ENCODE data around the gene CCNG2. TPM values are rescaled to one million over a fixed set of nuclear protein-coding genes. Genes with fewer than 3 reads are reported as not detected.

Gene CCNG2
- total and polyA plus RNA-seq, 5 experiments from 2014 or later, result 10.2 to 38.1 (median 15.3) TPM

- POLR2A ChIA-PET, result no interaction called here
- no peaks in the 10 kb centered on the region for H3K9me3 Mint-ChIP-seq
- H3K27ac Mint-ChIP-seq, result no peak overlapping the region
- H3K36me3 Mint-ChIP-seq, result no peaks in the 10 kb centered on the region
- H3K4me1 Mint-ChIP-seq, result peaks cover 15 to 46% (median 24%) of the 10 kb centered on the region in 4 donors
- DNase-seq (no peak), ATAC-seq (no peak)
- peaks cover 0 to 1% (median 0%) of the 10 kb centered on the region in 5 donors for H3K27me3 Mint-ChIP-seq
- H3K4me3 Mint-ChIP-seq, result no peak overlapping the region
These were observed 40.4 kb downstream of the CCNG2 start for GRCh38 chr4:77197361-77197760.

GRCh38 chr4:77197831-77198230, 40.8 kb downstream of the CCNG2 start:
- H3K36me3 Mint-ChIP-seq, result no peaks in the 10 kb centered on the region
- POLR2A ChIA-PET, result no interaction called here
- no peak overlapping the region for H3K27ac Mint-ChIP-seq
- peaks cover 0 to 1% (median 0%) of the 10 kb centered on the region in 5 donors for H3K27me3 Mint-ChIP-seq
- peaks cover 15 to 50% (median 24%) of the 10 kb centered on the region in 4 donors for H3K4me1 Mint-ChIP-seq
- H3K9me3 Mint-ChIP-seq, result no peaks in the 10 kb centered on the region
- no peak overlapping the region for H3K4me3 Mint-ChIP-seq
- DNase-seq (no peak), ATAC-seq (no peak)

GRCh38 chr4:77199276-77199675, 42.3 kb downstream of the CCNG2 start:
- POLR2A ChIA-PET, result interaction anchor here (0.6 to 1.7 kb wide), 3 partner anchors 38 to 124 kb away, joined by 3 to 6 read pairs (median 4); partner anchors contain the start of gene CCNG2
- Mint-ChIP-seq H3K9me3 (no peaks in the 10 kb centered on the region), H3K4me1 (peaks cover 4 to 36% (median 11%) of the 10 kb centered on the region in 4 donors), H3K4me3 (no peak overlapping the region), H3K27ac (peak overlapping the region in 1 of 10 donors; percentile 4), H3K27me3 (peaks cover 0 to 1% (median 0%) of the 10 kb centered on the region in 5 donors), H3K36me3 (no peaks in the 10 kb centered on the region)
- DNase-seq (no peak), ATAC-seq (no peak)

GRCh38 chr4:77199701-77200100, 42.7 kb downstream of the CCNG2 start:
- no peaks in the 10 kb centered on the region for H3K36me3 Mint-ChIP-seq
- no peak overlapping the region for H3K27ac Mint-ChIP-seq
- H3K27me3 Mint-ChIP-seq, result peaks cover 0 to 1% (median 0%) of the 10 kb centered on the region in 5 donors
- POLR2A ChIA-PET, result interaction anchor here (0.6 to 1.7 kb wide), 3 partner anchors 39 to 125 kb away, joined by 3 to 6 read pairs (median 4); partner anchors contain the start of gene CCNG2
- H3K4me3 Mint-ChIP-seq, result no peak overlapping the region
- DNase-seq (no peak), ATAC-seq (no peak)
- H3K4me1 Mint-ChIP-seq, result peaks cover 4 to 32% (median 8%) of the 10 kb centered on the region in 4 donors
- no peaks in the 10 kb centered on the region for H3K9me3 Mint-ChIP-seq

- no peaks in the 10 kb centered on the region for H3K9me3 Mint-ChIP-seq
- H3K27ac Mint-ChIP-seq, result no peak overlapping the region
- no peak overlapping the region for H3K4me3 Mint-ChIP-seq
- ATAC-seq, result no peak
- H3K36me3 Mint-ChIP-seq, result no peaks in the 10 kb centered on the region
- H3K27me3 Mint-ChIP-seq, result peaks cover 0 to 10% (median 3%) of the 10 kb centered on the region in 5 donors
- POLR2A ChIA-PET, result no interaction called here
- H3K4me1 Mint-ChIP-seq, result peaks cover 4 to 23% (median 8%) of the 10 kb centered on the region in 4 donors
- DNase-seq, result no peak
These were observed 44.3 kb downstream of the CCNG2 start for GRCh38 chr4:77201343-77201742.

- Mint-ChIP-seq H3K9me3 (no peaks in the 10 kb centered on the region), H3K4me1 (peaks cover 4 to 18% (median 8%) of the 10 kb centered on the region in 4 donors), H3K36me3 (no peaks in the 10 kb centered on the region), H3K27ac (no peak overlapping the region), H3K4me3 (no peak overlapping the region), H3K27me3 (peaks cover 0 to 10% (median 3%) of the 10 kb centered on the region in 5 donors)
- POLR2A ChIA-PET, result no interaction called here
- DNase-seq (peak in 1 of 10 donors; percentile 4), ATAC-seq (no peak)
These were observed 44.9 kb downstream of the CCNG2 start for GRCh38 chr4:77201857-77202256.

- peaks cover 4 to 13% (median 8%) of the 10 kb centered on the region in 4 donors for H3K4me1 Mint-ChIP-seq
- peaks cover 0 to 10% (median 3%) of the 10 kb centered on the region in 5 donors for H3K27me3 Mint-ChIP-seq
- no peak overlapping the region for H3K27ac Mint-ChIP-seq
- no peak for ATAC-seq
- no peak overlapping the region for H3K4me3 Mint-ChIP-seq
- POLR2A ChIA-PET, result no interaction called here
- no peak for DNase-seq
- no peaks in the 10 kb centered on the region for H3K36me3 Mint-ChIP-seq
- H3K9me3 Mint-ChIP-seq, result no peaks in the 10 kb centered on the region
These were observed 45.5 kb downstream of the CCNG2 start for GRCh38 chr4:77202491-77202890.

- H3K27me3 Mint-ChIP-seq, result peaks cover 0 to 10% (median 3%) of the 10 kb centered on the region in 5 donors
- no peaks in the 10 kb centered on the region for H3K36me3 Mint-ChIP-seq
- H3K4me3 Mint-ChIP-seq, result no peak overlapping the region
- DNase-seq (peak; percentile 25 to 86 (median 68)), ATAC-seq (peak; percentile 79 to 91)
- no peaks in the 10 kb centered on the region for H3K9me3 Mint-ChIP-seq
- peak overlapping the region in 1 of 10 donors; percentile 7 for H3K27ac Mint-ChIP-seq
- POLR2A ChIA-PET, result interaction anchor here (0.6 to 1.1 kb wide), 6 partner anchors 44 to 255 kb away, joined by 3 to 4 read pairs (median 3); no protein-coding TSS in a partner anchor
- H3K4me1 Mint-ChIP-seq, result peaks cover 4 to 11% (median 8%) of the 10 kb centered on the region in 4 donors
These were observed 46.6 kb downstream of the CCNG2 start for GRCh38 chr4:77203380-77204197.

- Mint-ChIP-seq H3K27me3 (peaks cover 0 to 10% (median 3%) of the 10 kb centered on the region in 5 donors), H3K9me3 (no peaks in the 10 kb centered on the region), H3K27ac (no peak overlapping the region), H3K4me3 (no peak overlapping the region), H3K4me1 (peaks cover 4 to 11% (median 8%) of the 10 kb centered on the region in 4 donors), H3K36me3 (no peaks in the 10 kb centered on the region)
- no peak for DNase-seq
- POLR2A ChIA-PET, result no interaction called here
- ATAC-seq, result no peak
These were observed 47.6 kb downstream of the CCNG2 start for GRCh38 chr4:77204621-77205020.

- Mint-ChIP-seq H3K27me3 (peaks cover 0 to 10% (median 2%) of the 10 kb centered on the region in 5 donors), H3K4me1 (no peaks in the 10 kb centered on the region), H3K4me3 (no peak overlapping the region), H3K27ac (no peak overlapping the region), H3K36me3 (no peaks in the 10 kb centered on the region), H3K9me3 (no peaks in the 10 kb centered on the region)
- POLR2A ChIA-PET, result no interaction called here
- ATAC-seq (no peak), DNase-seq (no peak)
These were observed 52.0 kb downstream of the CCNG2 start for GRCh38 chr4:77209012-77209411.

GRCh38 chr4:77209936-77210335, 52.9 kb downstream of the CCNG2 start:
- DNase-seq (no peak), ATAC-seq (no peak)
- Mint-ChIP-seq H3K27me3 (peaks cover 0 to 10% (median 2%) of the 10 kb centered on the region in 5 donors), H3K4me3 (no peak overlapping the region), H3K27ac (no peak overlapping the region), H3K4me1 (no peaks in the 10 kb centered on the region), H3K36me3 (no peaks in the 10 kb centered on the region), H3K9me3 (no peaks in the 10 kb centered on the region)
- POLR2A ChIA-PET, result no interaction called here

- no peaks in the 10 kb centered on the region for H3K36me3 Mint-ChIP-seq
- POLR2A ChIA-PET, result no interaction called here
These were observed 58.1 kb downstream of the CCNG2 start for GRCh38 chr4:77215107-77215506.

GRCh38 chr4:77217526-77217925, 60.5 kb downstream of the CCNG2 start:
- no peaks in the 10 kb centered on the region for H3K4me1 Mint-ChIP-seq

More at GRCh38 chr4:77215107-77215506, 58.1 kb downstream of the CCNG2 start:
- no peak for ATAC-seq
- H3K4me1 Mint-ChIP-seq, result no peaks in the 10 kb centered on the region
- no peak overlapping the region for H3K4me3 Mint-ChIP-seq
- no peak overlapping the region for H3K27ac Mint-ChIP-seq
- no peaks in the 10 kb centered on the region for H3K9me3 Mint-ChIP-seq
- no peak for DNase-seq
- no peaks in the 10 kb centered on the region for H3K27me3 Mint-ChIP-seq

More at GRCh38 chr4:77217526-77217925, 60.5 kb downstream of the CCNG2 start:
- POLR2A ChIA-PET, result no interaction called here
- H3K27ac Mint-ChIP-seq, result no peak overlapping the region
- DNase-seq (no peak), ATAC-seq (no peak)
- H3K9me3 Mint-ChIP-seq, result no peaks in the 10 kb centered on the region
- H3K4me3 Mint-ChIP-seq, result no peak overlapping the region
- no peaks in the 10 kb centered on the region for H3K27me3 Mint-ChIP-seq
- no peaks in the 10 kb centered on the region for H3K36me3 Mint-ChIP-seq

Measured in naive thymus-derived CD8-positive, alpha-beta T cell (primary cell).